Esophagus mucosa (tissue), 1 donor: ENCODE results near the gene TCF4. TPM values are rescaled to one million over a fixed set of nuclear protein-coding genes. Genes with fewer than 3 reads are reported as not detected.

Experiments used
- ATAC-seq: fragments of 200-7000 bp; cut with Tn5 transposase; one replicate; pipeline ENCODE4 v1.9.1; 2020
- total RNA-seq: library from RNA; stranded (reverse); gene quantifications from one replicate; pipeline ENCODE4 v1.2.4, GENCODE V29; 2023
- donor health status: DM: yes; HTN: yes; CAD: no.

Gene TCF4
- total RNA-seq, 1 donor from 2014 or later: 25.1 TPM

GRCh38 chr18:55380589-55380988 lies 207.4 kb downstream of the TCF4 start:
- no peak for ATAC-seq

GRCh38 chr18:55376387-55376786 lies 211.6 kb downstream of the TCF4 start:
- ATAC-seq: no peak

GRCh38 chr18:55375930-55376329 lies 212.1 kb downstream of the TCF4 start:
- ATAC-seq: no peak

GRCh38 chr18:55374741-55375140 lies 213.3 kb downstream of the TCF4 start:
- no peak for ATAC-seq

GRCh38 chr18:55372209-55372608 lies 215.8 kb downstream of the TCF4 start:
- no peak for ATAC-seq

- ATAC-seq: no peak
Observed at GRCh38 chr18:55370936-55371335, 217.1 kb downstream of the TCF4 start.

GRCh38 chr18:55369346-55369745 lies 218.6 kb downstream of the TCF4 start:
- ATAC-seq: no peak

- no peak for ATAC-seq
Observed at GRCh38 chr18:55365342-55365741, 222.7 kb downstream of the TCF4 start.

- ATAC-seq: no peak
Observed at GRCh38 chr18:55362303-55362702, 225.7 kb downstream of the TCF4 start.

GRCh38 chr18:55361492-55362250 lies 226.3 kb downstream of the TCF4 start:
- no peak for ATAC-seq

- no peak for ATAC-seq
Observed at GRCh38 chr18:55360061-55360460, 227.9 kb downstream of the TCF4 start.

- no peak for ATAC-seq
Observed at GRCh38 chr18:55356815-55357214, 231.2 kb downstream of the TCF4 start.

- no peak for ATAC-seq
Observed at GRCh38 chr18:55355223-55355622, 232.8 kb downstream of the TCF4 start.

GRCh38 chr18:55354795-55355194 lies 233.2 kb downstream of the TCF4 start:
- no peak for ATAC-seq

- ATAC-seq: no peak
Observed at GRCh38 chr18:55353806-55354205, 234.2 kb downstream of the TCF4 start.

- no peak for ATAC-seq
Observed at GRCh38 chr18:55353391-55353790, 234.6 kb downstream of the TCF4 start.

- no peak for ATAC-seq
Observed at GRCh38 chr18:55351980-55352714, 235.8 kb downstream of the TCF4 start.

- ATAC-seq: no peak
Observed at GRCh38 chr18:55351241-55351691, 236.7 kb downstream of the TCF4 start.

GRCh38 chr18:55349685-55350084 lies 238.3 kb downstream of the TCF4 start:
- no peak for ATAC-seq

GRCh38 chr18:55346961-55347740 lies 240.8 kb downstream of the TCF4 start:
- ATAC-seq: no peak

- no peak for ATAC-seq
Observed at GRCh38 chr18:55346387-55346786, 241.6 kb downstream of the TCF4 start.

GRCh38 chr18:55345103-55345950 lies 242.7 kb downstream of the TCF4 start:
- no peak for ATAC-seq
